SU-DHL-6 (cell line): ENCODE measurements around the gene MERTK.

Source experiments
- CTCF ChIP-seq: fragments of 200-600 bp; sonication (generic); IDR thresholded peaks from one replicate; pipeline ENCODE4 v1.5.1; 2017; ENCODE audit warnings: antibody characterized with exemption, mild to moderate bottlenecking, low read length, moderate library complexity; ENCODE audit not compliant: insufficient read depth, poor library complexity, severe bottlenecking
- EZH2phosphoT487 ChIP-seq: fragments of 200-600 bp; sonication (generic), shearing (Covaris generic); conservative IDR thresholded peaks from 2 replicates; pipeline ENCODE4 v1.6.1; 2018; ENCODE audit warnings: mild to moderate bottlenecking, antibody characterized with exemption, low read length, moderate library complexity, mixed read lengths

- TF ChIP-seq CTCF (no peak), EZH2phosphoT487 (no peak)
Measured at GRCh38 chr2:111958901-111959300, 60.5 kb downstream of the MERTK start.
